Panc1 (cell line): Measurements from ENCODE around the gene TNRC18.

ENCODE experiments used
- CTCF ChIP-seq: fragments of 450-650 bp; IDR thresholded peaks from 2 replicates; pipeline ENCODE4 v1.5.1; 2017; ENCODE audit warnings: mild to moderate bottlenecking
- POLR2AphosphoS5 ChIP-seq: IDR thresholded peaks from 2 replicates; pipeline ENCODE4 v1.6.1; 2012; ENCODE audit warnings: mild to moderate bottlenecking, low read depth, low read length, moderate library complexity
- REST ChIP-seq, 2 experiments: IDR thresholded peaks; 2 replicates each; pipeline ENCODE4 v1.6.1; 2011 to 2012; ENCODE audit warnings: low read depth in 2 of 2, control low read depth in 1 of 2, low read length in 1 of 2, mild to moderate bottlenecking in 1 of 2, moderate library complexity in 1 of 2; ENCODE audit not compliant: insufficient read depth in 1 of 2
- SIN3A ChIP-seq: IDR thresholded peaks from 2 replicates; pipeline ENCODE4 v1.6.1; 2012; ENCODE audit warnings: low read depth, mild to moderate bottlenecking, low read length, moderate library complexity, borderline replicate concordance; ENCODE audit not compliant: insufficient read depth
- TCF7L2 ChIP-seq: IDR thresholded peaks from 2 replicates; pipeline ENCODE4 v1.6.1; 2011; ENCODE audit warnings: mild to moderate bottlenecking, low read depth, low read length, inconsistent platforms

GRCh38 chr7:5419539-5420066, 4.0 kb downstream of the TNRC18 start:
- no peak for TF ChIP-seq POLR2AphosphoS5
- TF ChIP-seq CTCF = no peak
- no peak for TF ChIP-seq SIN3A
- TF ChIP-seq REST (IDR thresholded peaks at IDR 0.05; ENCODE audit: insufficient read depth in 1 of 2, low read depth in 2 of 2, low read length in 1 of 2) = no peak
- no peak for TF ChIP-seq TCF7L2
